ENCODE data around the gene RAB7A. TPM values are rescaled to one million over a fixed set of nuclear protein-coding genes. Genes with fewer than 3 reads are reported as not detected.

The RAB7A gene
- total and polyA plus RNA-seq, 10 of the 15 experiments (the other 5 are each of a cell fraction or from before 2014, with no cell fraction given): 40.3 to 212 (median 160) TPM

- no peak for TF ChIP-seq MEF2B (IDR thresholded peaks at IDR 0.05; ENCODE audit: partially characterized antibody, poor library complexity, severe bottlenecking)
- TF ChIP-seq ZNF622 (IDR thresholded peaks at IDR 0.05): no peak
- TF ChIP-seq NR2C1 (IDR thresholded peaks at IDR 0.05): peak; percentile 83
- TF ChIP-seq SP1 (IDR thresholded peaks at IDR 0.05; ENCODE audit: low read depth, low read length): no peak
- TF ChIP-seq BRCA1 (IDR thresholded peaks at IDR 0.05; ENCODE audit: low read depth, low read length): no peak
- TF ChIP-seq IRF3 (IDR thresholded peaks at IDR 0.05): no peak
- TF ChIP-seq TCF3 (IDR thresholded peaks at IDR 0.05; ENCODE audit: borderline replicate concordance, insufficient read depth, low read depth, low read length): 0 out of 2 replicates have a peak, but pooled peaks have one; percentile 34
- TF ChIP-seq, protein P1, sequence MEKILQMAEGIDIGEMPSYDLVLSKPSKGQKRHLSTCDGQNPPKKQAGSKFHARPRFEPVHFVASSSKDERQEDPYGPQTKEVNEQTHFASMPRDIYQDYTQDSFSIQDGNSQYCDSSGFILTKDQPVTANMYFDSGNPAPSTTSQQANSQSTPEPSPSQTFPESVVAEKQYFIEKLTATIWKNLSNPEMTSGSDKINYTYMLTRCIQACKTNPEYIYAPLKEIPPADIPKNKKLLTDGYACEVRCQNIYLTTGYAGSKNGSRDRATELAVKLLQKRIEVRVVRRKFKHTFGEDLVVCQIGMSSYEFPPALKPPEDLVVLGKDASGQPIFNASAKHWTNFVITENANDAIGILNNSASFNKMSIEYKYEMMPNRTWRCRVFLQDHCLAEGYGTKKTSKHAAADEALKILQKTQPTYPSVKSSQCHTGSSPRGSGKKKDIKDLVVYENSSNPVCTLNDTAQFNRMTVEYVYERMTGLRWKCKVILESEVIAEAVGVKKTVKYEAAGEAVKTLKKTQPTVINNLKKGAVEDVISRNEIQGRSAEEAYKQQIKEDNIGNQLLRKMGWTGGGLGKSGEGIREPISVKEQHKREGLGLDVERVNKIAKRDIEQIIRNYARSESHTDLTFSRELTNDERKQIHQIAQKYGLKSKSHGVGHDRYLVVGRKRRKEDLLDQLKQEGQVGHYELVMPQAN (conservative IDR thresholded peaks at IDR 0.05): peak; percentile 78
- TF ChIP-seq E2F4 (IDR thresholded peaks at IDR 0.05; ENCODE audit: low read depth, low read length): no peak
- TF ChIP-seq FOXM1 (IDR thresholded peaks at IDR 0.05; ENCODE audit: low read depth, low read length): no peak
- TF ChIP-seq PML (IDR thresholded peaks at IDR 0.05; ENCODE audit: low read length): no peak
- TF ChIP-seq, protein P2, sequence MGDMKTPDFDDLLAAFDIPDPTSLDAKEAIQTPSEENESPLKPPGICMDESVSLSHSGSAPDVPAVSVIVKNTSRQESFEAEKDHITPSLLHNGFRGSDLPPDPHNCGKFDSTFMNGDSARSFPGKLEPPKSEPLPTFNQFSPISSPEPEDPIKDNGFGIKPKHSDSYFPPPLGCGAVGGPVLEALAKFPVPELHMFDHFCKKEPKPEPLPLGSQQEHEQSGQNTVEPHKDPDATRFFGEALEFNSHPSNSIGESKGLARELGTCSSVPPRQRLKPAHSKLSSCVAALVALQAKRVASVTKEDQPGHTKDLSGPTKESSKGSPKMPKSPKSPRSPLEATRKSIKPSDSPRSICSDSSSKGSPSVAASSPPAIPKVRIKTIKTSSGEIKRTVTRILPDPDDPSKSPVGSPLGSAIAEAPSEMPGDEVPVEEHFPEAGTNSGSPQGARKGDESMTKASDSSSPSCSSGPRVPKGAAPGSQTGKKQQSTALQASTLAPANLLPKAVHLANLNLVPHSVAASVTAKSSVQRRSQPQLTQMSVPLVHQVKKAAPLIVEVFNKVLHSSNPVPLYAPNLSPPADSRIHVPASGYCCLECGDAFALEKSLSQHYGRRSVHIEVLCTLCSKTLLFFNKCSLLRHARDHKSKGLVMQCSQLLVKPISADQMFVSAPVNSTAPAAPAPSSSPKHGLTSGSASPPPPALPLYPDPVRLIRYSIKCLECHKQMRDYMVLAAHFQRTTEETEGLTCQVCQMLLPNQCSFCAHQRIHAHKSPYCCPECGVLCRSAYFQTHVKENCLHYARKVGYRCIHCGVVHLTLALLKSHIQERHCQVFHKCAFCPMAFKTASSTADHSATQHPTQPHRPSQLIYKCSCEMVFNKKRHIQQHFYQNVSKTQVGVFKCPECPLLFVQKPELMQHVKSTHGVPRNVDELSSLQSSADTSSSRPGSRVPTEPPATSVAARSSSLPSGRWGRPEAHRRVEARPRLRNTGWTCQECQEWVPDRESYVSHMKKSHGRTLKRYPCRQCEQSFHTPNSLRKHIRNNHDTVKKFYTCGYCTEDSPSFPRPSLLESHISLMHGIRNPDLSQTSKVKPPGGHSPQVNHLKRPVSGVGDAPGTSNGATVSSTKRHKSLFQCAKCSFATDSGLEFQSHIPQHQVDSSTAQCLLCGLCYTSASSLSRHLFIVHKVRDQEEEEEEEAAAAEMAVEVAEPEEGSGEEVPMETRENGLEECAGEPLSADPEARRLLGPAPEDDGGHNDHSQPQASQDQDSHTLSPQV (IDR thresholded peaks at IDR 0.05): no peak
- TF ChIP-seq CREM (IDR thresholded peaks at IDR 0.05; ENCODE audit: low read depth): peak; percentile 93
- TF ChIP-seq, protein P3, sequence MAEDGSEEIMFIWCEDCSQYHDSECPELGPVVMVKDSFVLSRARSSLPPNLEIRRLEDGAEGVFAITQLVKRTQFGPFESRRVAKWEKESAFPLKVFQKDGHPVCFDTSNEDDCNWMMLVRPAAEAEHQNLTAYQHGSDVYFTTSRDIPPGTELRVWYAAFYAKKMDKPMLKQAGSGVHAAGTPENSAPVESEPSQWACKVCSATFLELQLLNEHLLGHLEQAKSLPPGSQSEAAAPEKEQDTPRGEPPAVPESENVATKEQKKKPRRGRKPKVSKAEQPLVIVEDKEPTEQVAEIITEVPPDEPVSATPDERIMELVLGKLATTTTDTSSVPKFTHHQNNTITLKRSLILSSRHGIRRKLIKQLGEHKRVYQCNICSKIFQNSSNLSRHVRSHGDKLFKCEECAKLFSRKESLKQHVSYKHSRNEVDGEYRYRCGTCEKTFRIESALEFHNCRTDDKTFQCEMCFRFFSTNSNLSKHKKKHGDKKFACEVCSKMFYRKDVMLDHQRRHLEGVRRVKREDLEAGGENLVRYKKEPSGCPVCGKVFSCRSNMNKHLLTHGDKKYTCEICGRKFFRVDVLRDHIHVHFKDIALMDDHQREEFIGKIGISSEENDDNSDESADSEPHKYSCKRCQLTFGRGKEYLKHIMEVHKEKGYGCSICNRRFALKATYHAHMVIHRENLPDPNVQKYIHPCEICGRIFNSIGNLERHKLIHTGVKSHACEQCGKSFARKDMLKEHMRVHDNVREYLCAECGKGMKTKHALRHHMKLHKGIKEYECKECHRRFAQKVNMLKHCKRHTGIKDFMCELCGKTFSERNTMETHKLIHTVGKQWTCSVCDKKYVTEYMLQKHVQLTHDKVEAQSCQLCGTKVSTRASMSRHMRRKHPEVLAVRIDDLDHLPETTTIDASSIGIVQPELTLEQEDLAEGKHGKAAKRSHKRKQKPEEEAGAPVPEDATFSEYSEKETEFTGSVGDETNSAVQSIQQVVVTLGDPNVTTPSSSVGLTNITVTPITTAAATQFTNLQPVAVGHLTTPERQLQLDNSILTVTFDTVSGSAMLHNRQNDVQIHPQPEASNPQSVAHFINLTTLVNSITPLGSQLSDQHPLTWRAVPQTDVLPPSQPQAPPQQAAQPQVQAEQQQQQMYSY (CRISPR knock-in tag; IDR thresholded peaks at IDR 0.05): no peak
- no peak for TF ChIP-seq SUPT20H (IDR thresholded peaks at IDR 0.05; ENCODE audit: borderline replicate concordance, control insufficient read depth, low read depth, low read length)
Measured at GRCh38 chr3:128726023-128727016, at the start of gene RAB7A (continued).

All from GM12878 (cell line).